Endothelial cell of umbilical vein (primary cell): ENCODE data around the gene C16orf82. TPM values are rescaled to one million over a fixed set of nuclear protein-coding genes. Genes with fewer than 3 reads are reported as not detected.

ENCODE experiments used
- BruUV-seq: library from RNA; stranded (reverse); fragments of 400-500 nt; replicated peaks from 2 replicates; lab custom pipeline; 2021; lab: Mats Ljungman, UMichigan
- CTCF ChIA-PET: fragments of 300-600, 350-600 bp; sonication (Branson Sonifier 250); formaldehyde crosslinking; loops from one replicate; lab custom pipeline; 2021; ENCODE audit warnings: antibody characterized with exemption, inconsistent platforms; lab: Charles Lee
- POLR2A ChIA-PET: fragments of 300-600, 350-600 bp; sonication (Branson Sonifier 250); formaldehyde crosslinking; loops from one replicate; lab custom pipeline; 2021; ENCODE audit warnings: antibody characterized with exemption, inconsistent platforms; lab: Charles Lee
- DNase-seq: peaks from one replicate; pipeline ENCODE4 v3.0.0-alpha.2; 2011; ENCODE audit warnings: low read depth, low spot score
- FAIRE-seq: peaks from 2 replicates; lab custom pipeline; 2011; peaks lifted over from hg19 to GRCh38; lab: Jason Lieb, UNC
- H2AFZ ChIP-seq: 2 replicates; pipeline ENCODE4 v1.6.0; 2012; ENCODE audit warnings: low read depth, low read length, control low read depth, inconsistent platforms
- H3K27ac ChIP-seq: 2 replicates; pipeline ENCODE4 v1.5.1; 2011; ENCODE audit warnings: low read depth, mild to moderate bottlenecking, control low read depth, low read length, moderate library complexity; ENCODE audit not compliant: insufficient read depth
- H3K27me3 ChIP-seq, 2 experiments: 2 replicates each; pipeline versions ENCODE4 v1.6.0 to v1.6.1; 2011; ENCODE audit warnings: low read length in 2 of 2, mixed read lengths in 1 of 2; ENCODE audit not compliant: control insufficient read depth in 2 of 2, insufficient read depth in 2 of 2
- H3K36me3 ChIP-seq, 2 experiments: 2 replicates in 1 of 2; 3 replicates in 1 of 2; pipeline ENCODE4 v1.5.1; 2011; ENCODE audit warnings: low read length in 2 of 2, mild to moderate bottlenecking in 1 of 2, moderate library complexity in 1 of 2; ENCODE audit not compliant: control insufficient read depth in 2 of 2, insufficient read depth in 2 of 2; ENCODE audit errors: extremely low read depth in 1 of 2
- H3K4me1 ChIP-seq: 3 replicates; pipeline ENCODE4 v1.5.1; 2011; ENCODE audit warnings: mild to moderate bottlenecking, low read length; ENCODE audit not compliant: control insufficient read depth, insufficient read depth; ENCODE audit errors: extremely low read depth
- H3K4me2 ChIP-seq: 2 replicates; pipeline ENCODE4 v1.6.1; 2011; ENCODE audit warnings: low read length, control low read depth, mixed read lengths; ENCODE audit not compliant: insufficient read depth
- H3K4me3 ChIP-seq, 3 experiments: fragments of 200-600 bp in 1 of 3; sonication (generic), shearing (Covaris generic) in 1 of 3; replicated peaks in 1 of 3; 2 replicates each; pipeline ENCODE4 v1.5.1; 2011 to 2016; ENCODE audit warnings: control low read depth in 3 of 3, low read length in 3 of 3, mild to moderate bottlenecking in 2 of 3, inconsistent platforms in 1 of 3, low read depth in 1 of 3, moderate library complexity in 1 of 3; ENCODE audit not compliant: insufficient read depth in 1 of 3
- H3K79me2 ChIP-seq: 2 replicates; pipeline ENCODE4 v1.6.0; 2012; ENCODE audit warnings: low read length, inconsistent platforms; ENCODE audit not compliant: control insufficient read depth, insufficient read depth
- H3K9ac ChIP-seq: replicated peaks from 2 replicates; pipeline ENCODE3; 2011; ENCODE audit warnings: low read length, control low read depth; ENCODE audit not compliant: insufficient read depth; ENCODE audit errors: extremely low read depth
- H3K9me1 ChIP-seq: replicated peaks from 3 replicates; pipeline ENCODE4 v1.6.0; 2011; ENCODE audit warnings: mild to moderate bottlenecking, low read length; ENCODE audit not compliant: control insufficient read depth, insufficient read depth; ENCODE audit errors: extremely low read depth
- H3K9me3 ChIP-seq: replicated peaks from 2 replicates; pipeline ENCODE4 v1.5.1; 2012; ENCODE audit warnings: low read length, inconsistent platforms; ENCODE audit not compliant: control insufficient read depth, insufficient read depth
- H4K20me1 ChIP-seq: replicated peaks from 2 replicates; pipeline ENCODE3; 2011; ENCODE audit warnings: mild to moderate bottlenecking, low read length; ENCODE audit not compliant: control insufficient read depth, insufficient read depth; ENCODE audit errors: extremely low read depth
- CTCF ChIP-seq, 2 donors: IDR thresholded peaks; 1 replicate in 1 of 2; 2 replicates in 1 of 2; pipeline ENCODE4 v1.5.1; 2011; ENCODE audit warnings: low read length in 2 of 2, mild to moderate bottlenecking in 2 of 2, moderate library complexity in 2 of 2, control low read depth in 1 of 2, inconsistent platforms in 1 of 2, low read depth in 1 of 2; ENCODE audit not compliant: insufficient read depth in 1 of 2; ENCODE audit errors: extremely low read depth in 1 of 2
- FOS ChIP-seq: IDR thresholded peaks from 2 replicates; pipeline ENCODE4 v1.6.1; 2011; ENCODE audit warnings: mild to moderate bottlenecking, low read length, moderate library complexity, borderline replicate concordance; ENCODE audit not compliant: insufficient read depth
- GATA2 ChIP-seq: IDR thresholded peaks from 2 replicates; pipeline ENCODE4 v1.7.0; 2011; ENCODE audit warnings: low read depth, mild to moderate bottlenecking, moderate library complexity, mixed read lengths, low read length; ENCODE audit not compliant: insufficient read length, insufficient read depth
- JUN ChIP-seq: IDR thresholded peaks from 2 replicates; pipeline ENCODE4 v1.6.1; 2011; ENCODE audit warnings: borderline replicate concordance, low read depth; ENCODE audit not compliant: insufficient read length, insufficient read depth
- MAX ChIP-seq: IDR thresholded peaks from 2 replicates; pipeline ENCODE4 v1.6.1; 2011; ENCODE audit not compliant: insufficient read depth, insufficient read length
- POLR2A ChIP-seq: IDR thresholded peaks from 2 replicates; pipeline ENCODE4 v1.6.1; 2012; ENCODE audit warnings: low read depth, mild to moderate bottlenecking, control low read depth, low read length
- POLR2AphosphoS5 ChIP-seq: IDR thresholded peaks from 2 replicates; pipeline ENCODE4 v1.6.1; 2012; ENCODE audit warnings: low read depth, mild to moderate bottlenecking, control low read depth, low read length, moderate library complexity; ENCODE audit not compliant: insufficient read depth
- dilution Hi-C: fragments of 300-500 bp; cut with MboI; formaldehyde crosslinking; loops from one replicate; pipeline ENCODE4 v1.15.0; 2019; ENCODE audit warnings: low sequenced_read_pairs; ENCODE audit not compliant: extremely low pct_ligation_motif_present
- intact Hi-C: fragments of 100-400 bp; cut with micrococcal nuclease; formaldehyde crosslinking; loops from one replicate; pipeline ENCODE4 v1.10.0; 2022
- polyA plus RNA-seq, 4 experiments: library from polyadenylated mRNA; depleted of rRNA in 3 of 4; stranded (reverse) in 3 of 4; unstranded in 1 of 4; fragments of >200 nt; gene quantifications; 2 replicates each; pipeline versions ENCODE4 v1.2.1 to v1.2.3, GENCODE V29; 2011 to 2012; ENCODE audit warnings: missing spikeins in 1 of 4
- total RNA-seq: library from RNA; stranded (reverse); gene quantifications from 2 replicates; pipeline ENCODE4 v1.2.3, GENCODE V29; 2021

C16orf82 gene
- total and polyA plus RNA-seq, 2 donors (not counting 3 experiments of a cell fraction or from before 2014, with no cell fraction given): not detected

DNA sequence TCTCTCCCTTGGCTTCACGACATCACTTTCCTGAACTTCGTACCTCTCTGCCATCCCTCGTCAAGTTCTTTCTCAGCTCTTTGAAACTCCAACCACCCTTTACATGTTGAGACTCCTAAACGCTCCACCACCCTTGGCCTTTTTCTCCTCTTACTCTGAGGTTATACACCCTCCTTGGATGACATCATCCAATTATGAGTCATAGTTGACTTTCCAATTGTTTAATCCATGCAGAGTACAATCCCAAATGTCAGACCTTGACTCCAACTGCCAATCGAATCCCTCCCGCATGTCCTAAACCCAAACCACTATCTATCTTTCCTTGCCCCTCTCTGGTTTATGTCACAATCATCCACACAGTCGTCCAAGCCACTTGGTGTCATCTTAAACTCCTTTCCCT lies 18.4 kb upstream of the C16orf82 start:
- H3K4me1 ChIP-seq: no peaks in the 10 kb centered on the region
- ChIA-PET POLR2A (no interaction called here), CTCF (no interaction called here)
- no peak overlapping the region for H3K4me3 ChIP-seq
- H3K27me3 ChIP-seq: no peaks in the 10 kb centered on the region
- H3K79me2 ChIP-seq: no peaks in the 10 kb centered on the region
- DNase-seq: no peak
- no peak overlapping the region for H3K27ac ChIP-seq
- no peak overlapping the region for H2AFZ ChIP-seq
- H3K9me3 ChIP-seq: no peaks in the 10 kb centered on the region
- dilution Hi-C loops: no loop called here
- TF ChIP-seq POLR2A: no peak
- no peak for TF ChIP-seq CTCF (IDR thresholded peaks at IDR 0.05; ENCODE audit: extremely low read depth in 1 of 2, insufficient read depth in 1 of 2, low read depth in 1 of 2, low read length in 2 of 2)
- no peak for TF ChIP-seq GATA2
- TF ChIP-seq JUN: no peak
- TF ChIP-seq MAX: no peak
- TF ChIP-seq POLR2AphosphoS5: no peak
- TF ChIP-seq FOS: no peak
- FAIRE-seq: no peak
- intact Hi-C loops: no loop called here
- H3K9ac ChIP-seq: no peak overlapping the region
- no peak overlapping the region for H3K4me2 ChIP-seq
- H4K20me1 ChIP-seq: no peaks in the 10 kb centered on the region
- H3K36me3 ChIP-seq: no peaks in the 10 kb centered on the region
- no peaks in the 10 kb centered on the region for H3K9me1 ChIP-seq
- BruUV-seq: no TSS peak
